Endothelial cell of umbilical vein (primary cell): ENCODE data around the gene ARHGAP9.

Experiments used
- JUN ChIP-seq: IDR thresholded peaks from 2 replicates; pipeline ENCODE4 v1.6.1; 2011; ENCODE audit warnings: borderline replicate concordance, low read depth; ENCODE audit not compliant: insufficient read length, insufficient read depth
- POLR2A ChIP-seq: IDR thresholded peaks from 2 replicates; pipeline ENCODE4 v1.6.1; 2012; ENCODE audit warnings: low read depth, mild to moderate bottlenecking, control low read depth, low read length
- TF ChIP-seq, protein P1 (sequence below), 2 donors: IDR thresholded peaks; 1 replicate in 1 of 2; 2 replicates in 1 of 2; pipeline ENCODE4 v1.5.1; 2011; ENCODE audit warnings: low read length in 2 of 2, mild to moderate bottlenecking in 2 of 2, moderate library complexity in 2 of 2, control low read depth in 1 of 2, inconsistent platforms in 1 of 2, low read depth in 1 of 2; ENCODE audit not compliant: insufficient read depth in 1 of 2; ENCODE audit errors: extremely low read depth in 1 of 2
- TF ChIP-seq, protein P2 (sequence below): IDR thresholded peaks from 2 replicates; pipeline ENCODE4 v1.6.1; 2011; ENCODE audit not compliant: insufficient read depth, insufficient read length

DNA sequence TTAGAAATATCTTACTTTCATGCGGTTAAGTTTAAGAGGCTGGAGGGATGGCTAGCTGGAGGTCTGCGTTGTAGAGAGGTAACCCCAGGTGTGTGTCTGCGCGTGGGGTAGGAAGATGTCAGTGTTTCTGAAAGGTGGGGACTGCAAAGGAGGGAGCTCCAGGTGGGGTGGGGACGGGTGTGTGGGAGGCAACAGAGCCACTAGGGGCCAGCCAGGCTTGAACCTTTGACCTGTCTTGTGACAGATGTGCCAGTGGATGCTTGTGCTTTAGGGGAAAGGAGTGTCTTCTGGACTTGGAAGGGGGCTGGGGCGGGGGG is 19.2 kb downstream of the ARHGAP9 start:
- no peak for TF ChIP-seq POLR2A
- TF ChIP-seq, protein P1, sequence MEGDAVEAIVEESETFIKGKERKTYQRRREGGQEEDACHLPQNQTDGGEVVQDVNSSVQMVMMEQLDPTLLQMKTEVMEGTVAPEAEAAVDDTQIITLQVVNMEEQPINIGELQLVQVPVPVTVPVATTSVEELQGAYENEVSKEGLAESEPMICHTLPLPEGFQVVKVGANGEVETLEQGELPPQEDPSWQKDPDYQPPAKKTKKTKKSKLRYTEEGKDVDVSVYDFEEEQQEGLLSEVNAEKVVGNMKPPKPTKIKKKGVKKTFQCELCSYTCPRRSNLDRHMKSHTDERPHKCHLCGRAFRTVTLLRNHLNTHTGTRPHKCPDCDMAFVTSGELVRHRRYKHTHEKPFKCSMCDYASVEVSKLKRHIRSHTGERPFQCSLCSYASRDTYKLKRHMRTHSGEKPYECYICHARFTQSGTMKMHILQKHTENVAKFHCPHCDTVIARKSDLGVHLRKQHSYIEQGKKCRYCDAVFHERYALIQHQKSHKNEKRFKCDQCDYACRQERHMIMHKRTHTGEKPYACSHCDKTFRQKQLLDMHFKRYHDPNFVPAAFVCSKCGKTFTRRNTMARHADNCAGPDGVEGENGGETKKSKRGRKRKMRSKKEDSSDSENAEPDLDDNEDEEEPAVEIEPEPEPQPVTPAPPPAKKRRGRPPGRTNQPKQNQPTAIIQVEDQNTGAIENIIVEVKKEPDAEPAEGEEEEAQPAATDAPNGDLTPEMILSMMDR (IDR thresholded peaks at IDR 0.05; ENCODE audit: extremely low read depth in 1 of 2, insufficient read depth in 1 of 2, low read depth in 1 of 2, low read length in 2 of 2): no peak
- TF ChIP-seq JUN: no peak
- TF ChIP-seq, protein P2, sequence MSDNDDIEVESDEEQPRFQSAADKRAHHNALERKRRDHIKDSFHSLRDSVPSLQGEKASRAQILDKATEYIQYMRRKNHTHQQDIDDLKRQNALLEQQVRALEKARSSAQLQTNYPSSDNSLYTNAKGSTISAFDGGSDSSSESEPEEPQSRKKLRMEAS: no peak
